Measurements from ENCODE around the gene RTL5.

Gene RTL5

GRCh38 chrX:72078411-72078810 is 53.3 kb downstream of the RTL5 start:
- H3K27ac Mint-ChIP-seq (ENCODE audit: low read depth) = no peak overlapping the region
- H3K4me1 Mint-ChIP-seq = peaks cover 13% of the 10 kb centered on the region
- no peak for ATAC-seq (replicated peaks; ENCODE audit: extremely low read depth, poor library complexity, severe bottlenecking)
- no peaks in the 10 kb centered on the region for H3K27me3 Mint-ChIP-seq
- no peak overlapping the region for H3K4me3 Mint-ChIP-seq
- peaks cover under 1% of the 10 kb centered on the region for H3K36me3 Mint-ChIP-seq (ENCODE audit: insufficient read depth)
- no peaks in the 10 kb centered on the region for H3K9me3 Mint-ChIP-seq
- no peak for DNase-seq (ENCODE audit: low spot score in 2 of 2)
